Stimulated activated CD8-positive, alpha-beta memory T cell treated with anti-CD3 and anti-CD28 coated beads, Interleukin-4, amount 100 ng/mL, for 48 hours (primary cell): Measurements from ENCODE around the gene NDUFB7.
"Not testable (repeated sequence)": the region's sequence is repeated elsewhere in the genome, so short reads cannot be mapped to it uniquely, and the experiment has no call there.

Source experiments
- DNase-seq: peaks from one replicate; pipeline ENCODE4 v3.0.0-alpha.2; 2020

The NDUFB7 gene

GRCh38 chr19:14552006-14552360, 19.9 kb downstream of the NDUFB7 start:
- not testable (repeated sequence) for DNase-seq

GRCh38 chr19:14551134-14552005, 20.5 kb downstream of the NDUFB7 start:
- peak; percentile 76 for DNase-seq

- DNase-seq, result no peak
Measured at GRCh38 chr19:14550201-14550754, 21.6 kb downstream of the NDUFB7 start.

GRCh38 chr19:14545716-14546082, 26.2 kb downstream of the NDUFB7 start:
- DNase-seq, result no peak

- DNase-seq, result no peak
Measured at GRCh38 chr19:14544977-14545715, 26.7 kb downstream of the NDUFB7 start.

- DNase-seq, result no peak
Measured at GRCh38 chr19:14544047-14544446, 27.8 kb downstream of the NDUFB7 start.

GRCh38 chr19:14542711-14543328, 29.0 kb downstream of the NDUFB7 start:
- DNase-seq, result no peak

- not testable (repeated sequence) for DNase-seq
Measured at GRCh38 chr19:14541979-14542378, 29.9 kb downstream of the NDUFB7 start.

GRCh38 chr19:14540741-14541525, 30.9 kb downstream of the NDUFB7 start:
- no peak for DNase-seq

- DNase-seq, result peak; percentile 71
Measured at GRCh38 chr19:14536926-14537692, 34.8 kb downstream of the NDUFB7 start.

GRCh38 chr19:14533450-14533849, 38.4 kb downstream of the NDUFB7 start:
- DNase-seq, result no peak

- DNase-seq, result no peak
Measured at GRCh38 chr19:14530506-14530905, 41.4 kb downstream of the NDUFB7 start.

GRCh38 chr19:14530005-14530348, 41.9 kb downstream of the NDUFB7 start:
- no peak for DNase-seq

GRCh38 chr19:14529254-14530004, 42.4 kb downstream of the NDUFB7 start, which contains the start of gene TECR:
TECR (plus strand) TSS chr19:14529594; CDS start chr19:14529697, 103 bp downstream.
- peak; percentile 100 for DNase-seq

GRCh38 chr19:14528419-14529253, 43.2 kb downstream of the NDUFB7 start:
- no peak for DNase-seq

- no peak for DNase-seq
Measured at GRCh38 chr19:14526423-14526822, 45.4 kb downstream of the NDUFB7 start.

- no peak for DNase-seq
Measured at GRCh38 chr19:14525729-14526128, 46.1 kb downstream of the NDUFB7 start.

- no peak for DNase-seq
Measured at GRCh38 chr19:14520543-14520942, 51.3 kb downstream of the NDUFB7 start.

- no peak for DNase-seq
Measured at GRCh38 chr19:14519860-14520407, 51.9 kb downstream of the NDUFB7 start.
